ENCODE results near the gene ATP8B3. TPM values are rescaled to one million over a fixed set of nuclear protein-coding genes. Genes with fewer than 3 reads are reported as not detected.

Gene ATP8B3
- polyA plus RNA-seq, 1 donor (not counting 4 experiments of a cell fraction or from before 2014, with no cell fraction given), result 0.98 TPM

DNA sequence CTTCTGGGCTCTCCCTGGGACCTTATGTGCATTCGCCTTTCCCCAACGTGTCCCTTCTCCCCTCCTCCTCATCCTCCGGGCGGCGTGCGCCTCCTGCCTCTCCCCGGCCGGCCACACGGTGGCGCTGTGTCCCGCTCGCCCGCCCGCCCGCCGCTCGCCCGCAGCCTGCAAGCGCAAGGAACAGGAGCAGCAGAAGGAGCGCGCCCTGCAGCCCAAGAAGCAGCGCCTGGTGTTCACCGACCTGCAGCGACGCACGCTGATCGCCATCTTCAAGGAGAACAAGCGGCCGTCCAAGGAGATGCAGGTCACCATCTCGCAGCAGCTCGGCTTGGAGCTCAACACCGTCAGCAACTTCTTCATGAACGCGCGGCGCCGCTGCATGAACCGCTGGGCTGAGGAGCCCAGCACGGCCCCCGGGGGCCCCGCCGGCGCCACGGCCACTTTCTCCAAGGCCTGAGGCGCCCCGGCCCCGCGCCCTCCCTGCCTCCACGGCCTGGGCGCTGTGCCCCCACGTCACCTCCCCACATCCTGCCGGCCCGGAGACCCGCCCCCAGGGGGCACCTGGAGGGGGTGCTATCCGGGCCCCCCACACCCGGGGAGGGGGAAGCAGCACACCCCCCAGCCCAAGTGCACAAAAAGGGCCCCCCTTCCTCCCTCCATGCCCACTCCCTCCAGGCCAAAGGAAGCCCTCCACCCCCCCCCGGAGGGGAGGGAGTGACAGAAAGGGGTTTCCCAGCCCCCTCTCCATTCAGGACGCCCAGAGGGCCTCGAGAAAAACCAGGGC, 36.9 kb downstream of the ATP8B3 start:
- no peak for FAIRE-seq
- no peak for DNase-seq (ENCODE audit: low read depth, low spot score)
- TF ChIP-seq EZH2 (IDR thresholded peaks at IDR 0.05; ENCODE audit: low read length) (no peak), CTCF (optimal IDR thresholded peaks at IDR 0.05 in 1 of 3, IDR thresholded peaks at IDR 0.05 in 1 of 3, conservative IDR thresholded peaks at IDR 0.05 in 1 of 3; ENCODE audit: extremely low read depth in 1 of 3, insufficient read depth in 2 of 3, low read length in 3 of 3) (peak; percentile 50 to 78 (median 54))
- H3K27ac ChIP-seq (ENCODE audit: control insufficient read depth, insufficient read depth, low read length), result no peak overlapping the region
- H3K4me1 ChIP-seq (ENCODE audit: control insufficient read depth, extremely low read depth, insufficient read depth, low read length), result peaks cover 28% of the 10 kb centered on the region
- no peaks in the 10 kb centered on the region for H3K79me2 ChIP-seq (ENCODE audit: control insufficient read depth, insufficient read depth, low read length)
- no peak overlapping the region for H3K4me3 ChIP-seq (ENCODE audit: control insufficient read depth in 2 of 3, extremely low read depth in 1 of 3, insufficient read depth in 2 of 3, low read depth in 1 of 3, low read length in 3 of 3)
- H3K4me2 ChIP-seq (ENCODE audit: control insufficient read depth, extremely low read depth, insufficient read depth, low read depth, low read length), result no peak overlapping the region
- H3K9ac ChIP-seq (ENCODE audit: control insufficient read depth, extremely low read depth, insufficient read depth, low read length), result no peak overlapping the region
- H3K9me1 ChIP-seq (ENCODE audit: control insufficient read depth, extremely low read depth, insufficient read depth, low read length), result no peaks in the 10 kb centered on the region
- peaks cover 5% of the 10 kb centered on the region for H3K9me3 ChIP-seq (ENCODE audit: control insufficient read depth, low read depth, low read length)
- peaks cover 26% of the 10 kb centered on the region for H3K27me3 ChIP-seq (ENCODE audit: control insufficient read depth, extremely low read depth, insufficient read depth, low read length)
- no peaks in the 10 kb centered on the region for H4K20me1 ChIP-seq (ENCODE audit: control insufficient read depth, extremely low read depth, insufficient read depth, low read length)
- H3K36me3 ChIP-seq (ENCODE audit: control insufficient read depth in 2 of 2, extremely low read depth in 1 of 2, insufficient read depth in 2 of 2, low read length in 2 of 2), result no peaks in the 10 kb centered on the region
- dilution Hi-C loops (cut with MboI; ENCODE audit: extremely low pct_ligation_motif_present, low sequenced_read_pairs), result no loop called here
- no peak overlapping the region for H2AFZ ChIP-seq (ENCODE audit: control insufficient read depth, low read length)

DNA sequence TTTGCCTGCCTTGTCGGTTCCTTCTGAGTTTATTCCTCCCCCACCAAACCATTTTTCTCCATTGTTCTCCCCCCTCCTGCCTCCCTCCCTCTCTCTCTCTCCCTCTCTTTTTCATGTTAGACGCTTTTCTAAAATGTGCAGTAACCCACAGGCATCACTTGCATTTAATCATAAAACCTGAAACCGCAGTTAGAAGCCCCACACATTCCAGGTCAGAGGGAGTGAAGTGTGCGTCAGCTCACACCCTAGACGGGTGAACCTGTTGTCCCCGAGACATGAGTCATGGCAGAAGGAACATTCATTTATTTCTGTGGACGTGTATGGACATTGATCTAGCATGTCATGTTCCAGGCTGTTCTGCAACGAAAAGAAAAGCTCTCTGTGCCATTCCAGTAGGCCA, 38.9 kb downstream of the ATP8B3 start:
- peak; percentile 95 for FAIRE-seq
- Histone ChIP-seq H3K27me3 (ENCODE audit: control insufficient read depth, extremely low read depth, insufficient read depth, low read length) (peaks cover 23% of the 10 kb centered on the region), H3K4me1 (ENCODE audit: control insufficient read depth, extremely low read depth, insufficient read depth, low read length) (peaks cover 28% of the 10 kb centered on the region), H3K4me3 (ENCODE audit: control insufficient read depth in 2 of 3, extremely low read depth in 1 of 3, insufficient read depth in 2 of 3, low read depth in 1 of 3, low read length in 3 of 3) (peak overlapping the region in 2 of 3 experiments; percentile 29 to 44), H3K79me2 (ENCODE audit: control insufficient read depth, insufficient read depth, low read length) (no peaks in the 10 kb centered on the region), H3K9ac (ENCODE audit: control insufficient read depth, extremely low read depth, insufficient read depth, low read length) (peak overlapping the region; percentile 62), H3K36me3 (ENCODE audit: control insufficient read depth in 2 of 2, extremely low read depth in 1 of 2, insufficient read depth in 2 of 2, low read length in 2 of 2) (no peaks in the 10 kb centered on the region), H4K20me1 (ENCODE audit: control insufficient read depth, extremely low read depth, insufficient read depth, low read length) (no peaks in the 10 kb centered on the region), H3K4me2 (ENCODE audit: control insufficient read depth, extremely low read depth, insufficient read depth, low read depth, low read length) (peak overlapping the region; percentile 74), H3K9me1 (ENCODE audit: control insufficient read depth, extremely low read depth, insufficient read depth, low read length) (no peaks in the 10 kb centered on the region), H2AFZ (ENCODE audit: control insufficient read depth, low read length) (peak overlapping the region; percentile 37), H3K9me3 (ENCODE audit: control insufficient read depth, low read depth, low read length) (peaks cover 9% of the 10 kb centered on the region), H3K27ac (ENCODE audit: control insufficient read depth, insufficient read depth, low read length) (peak overlapping the region; percentile 73)
- peak; percentile 95 for DNase-seq (ENCODE audit: low read depth, low spot score)
- dilution Hi-C loops (cut with MboI; ENCODE audit: extremely low pct_ligation_motif_present, low sequenced_read_pairs), result no loop called here
- TF ChIP-seq EZH2 (IDR thresholded peaks at IDR 0.05; ENCODE audit: low read length), result no peak
- TF ChIP-seq CTCF (optimal IDR thresholded peaks at IDR 0.05 in 1 of 3, IDR thresholded peaks at IDR 0.05 in 1 of 3, conservative IDR thresholded peaks at IDR 0.05 in 1 of 3; ENCODE audit: extremely low read depth in 1 of 3, insufficient read depth in 2 of 3, low read length in 3 of 3), result no peak
